Esophagus muscularis mucosa (tissue), 4 donors: ENCODE data around the gene XIRP2. TPM values are rescaled to one million over a fixed set of nuclear protein-coding genes. Genes with fewer than 3 reads are reported as not detected.

ENCODE experiments used
- DNase-seq: peaks from one replicate; pipeline ENCODE4 v3.0.0-alpha.2; 2017; ENCODE audit errors: extremely low spot score
- H3K27ac ChIP-seq, 4 donors: fragments of 200-600 bp; sonication (generic); replicated peaks in 1 of 4; 1 replicate in 3 of 4; 2 replicates in 1 of 4; pipeline ENCODE4 v1.5.1; 2016 to 2019; ENCODE audit warnings: mild to moderate bottlenecking in 1 of 4
- H3K27me3 ChIP-seq, 4 donors: fragments of 200-600 bp; sonication (generic); one replicate each; pipeline versions ENCODE4 v1.5.1 to v1.6.0; 2016 to 2019
- H3K36me3 ChIP-seq, 4 donors: fragments of 200-600 bp; sonication (generic); one replicate each; pipeline ENCODE4 v1.5.1; 2016 to 2019
- H3K4me1 ChIP-seq, 4 donors: fragments of 200-600 bp; sonication (generic); one replicate each; pipeline ENCODE4 v1.5.1; 2016 to 2019
- H3K4me3 ChIP-seq, 4 donors: fragments of 200-600 bp; sonication (generic); 1 replicate in 2 of 4; 2 replicates in 2 of 4; pipeline ENCODE4 v1.5.1; 2016 to 2019; ENCODE audit warnings: mild to moderate bottlenecking in 4 of 4, moderate library complexity in 1 of 4
- H3K9me3 ChIP-seq, 4 donors: fragments of 200-600 bp; sonication (generic); 1 replicate in 3 of 4; 2 replicates in 1 of 4; pipeline ENCODE4 v1.5.1; 2016 to 2019
- EP300 ChIP-seq: sonication (generic); formaldehyde crosslinking; IDR thresholded peaks from one replicate; pipeline ENCODE4 v1.6.1; 2017; ENCODE audit warnings: antibody characterized with exemption
- POLR2A ChIP-seq: fragments of 450-650 bp; IDR thresholded peaks from one replicate; pipeline ENCODE4 v1.6.1; 2017; ENCODE audit warnings: antibody characterized with exemption, moderate library complexity, mild to moderate bottlenecking, low read depth
- POLR2AphosphoS5 ChIP-seq, 2 donors: sonication (generic); formaldehyde crosslinking; IDR thresholded peaks; one replicate each; pipeline ENCODE4 v1.6.1; 2017; ENCODE audit warnings: antibody characterized with exemption in 2 of 2
- WGBS: methylation state at CpG from one replicate; pipeline ENCODE4 v1.1.5; 2018; 5-methylcytosine and 5-hydroxymethylcytosine counted together
- intact Hi-C: fragments of 100-400 bp; cut with DNase I; formaldehyde crosslinking; loops from one replicate; pipeline ENCODE4 v1.15.1; 2023
- total RNA-seq, 4 donors: library from RNA; depleted of rRNA; stranded (reverse); fragments of >200 nt; gene quantifications; one replicate each; pipeline versions ENCODE4 v1.1.0 to v1.2.1, GENCODE V29; 2016
- TF ChIP-seq, protein P1 (sequence below), 3 experiments: fragments of 200-600 bp in 2 of 3; fragments of 450-650 bp in 1 of 3; sonication (generic) in 2 of 3; IDR thresholded peaks; one replicate each; pipeline ENCODE4 v1.5.1; 2017 to 2019; ENCODE audit warnings: antibody characterized with exemption in 3 of 3, mild to moderate bottlenecking in 2 of 3, moderate library complexity in 1 of 3

Gene XIRP2
- total RNA-seq, 4 donors from 2014 or later, result 0.06 TPM; not detected in 3

DNA sequence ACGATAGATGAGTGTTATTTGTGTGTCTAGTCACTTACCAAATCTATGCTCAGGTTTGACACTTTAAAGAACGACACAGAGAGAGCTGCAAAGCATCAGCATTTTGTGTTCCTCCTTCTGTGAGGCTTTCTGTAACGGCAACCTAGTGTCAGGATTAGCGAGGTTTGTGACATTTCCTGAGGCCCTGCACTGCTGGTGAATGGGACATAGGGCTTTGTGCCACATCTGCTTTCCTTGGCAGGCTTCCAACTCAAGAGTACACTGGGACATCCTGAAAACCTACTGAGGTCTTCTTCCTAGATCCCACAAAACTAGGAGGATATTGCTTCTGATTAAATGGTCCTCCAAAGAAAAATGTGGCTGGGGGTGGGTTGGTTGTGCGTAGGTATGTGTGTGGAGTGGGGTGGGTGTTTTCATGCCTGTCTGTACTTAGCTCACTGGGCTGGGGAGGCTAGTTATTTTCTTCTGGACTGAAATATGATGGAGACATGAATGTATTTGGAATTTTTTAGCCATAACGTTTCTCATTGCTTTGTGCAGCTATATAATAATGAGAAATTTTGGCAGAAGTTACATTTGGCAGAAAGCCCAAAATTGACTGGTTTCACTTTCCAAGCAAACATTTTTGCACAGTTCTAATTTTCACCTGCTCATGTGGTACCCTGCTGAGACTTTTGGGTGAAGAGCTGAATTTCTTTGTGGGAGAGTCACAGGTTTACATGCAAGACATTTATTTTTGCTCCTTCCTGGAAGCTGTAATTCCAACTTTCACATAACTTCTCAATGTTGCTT lies 308.4 kb downstream of the XIRP2 start:
- H3K27ac ChIP-seq, result no peak overlapping the region
- H3K9me3 ChIP-seq, result no peaks in the 10 kb centered on the region
- TF ChIP-seq POLR2A, result no peak
- no peak for TF ChIP-seq EP300
- TF ChIP-seq POLR2AphosphoS5 (IDR thresholded peaks at IDR 0.05), result no peak
- TF ChIP-seq, protein P1, sequence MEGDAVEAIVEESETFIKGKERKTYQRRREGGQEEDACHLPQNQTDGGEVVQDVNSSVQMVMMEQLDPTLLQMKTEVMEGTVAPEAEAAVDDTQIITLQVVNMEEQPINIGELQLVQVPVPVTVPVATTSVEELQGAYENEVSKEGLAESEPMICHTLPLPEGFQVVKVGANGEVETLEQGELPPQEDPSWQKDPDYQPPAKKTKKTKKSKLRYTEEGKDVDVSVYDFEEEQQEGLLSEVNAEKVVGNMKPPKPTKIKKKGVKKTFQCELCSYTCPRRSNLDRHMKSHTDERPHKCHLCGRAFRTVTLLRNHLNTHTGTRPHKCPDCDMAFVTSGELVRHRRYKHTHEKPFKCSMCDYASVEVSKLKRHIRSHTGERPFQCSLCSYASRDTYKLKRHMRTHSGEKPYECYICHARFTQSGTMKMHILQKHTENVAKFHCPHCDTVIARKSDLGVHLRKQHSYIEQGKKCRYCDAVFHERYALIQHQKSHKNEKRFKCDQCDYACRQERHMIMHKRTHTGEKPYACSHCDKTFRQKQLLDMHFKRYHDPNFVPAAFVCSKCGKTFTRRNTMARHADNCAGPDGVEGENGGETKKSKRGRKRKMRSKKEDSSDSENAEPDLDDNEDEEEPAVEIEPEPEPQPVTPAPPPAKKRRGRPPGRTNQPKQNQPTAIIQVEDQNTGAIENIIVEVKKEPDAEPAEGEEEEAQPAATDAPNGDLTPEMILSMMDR (IDR thresholded peaks at IDR 0.05), result no peak
- H3K4me1 ChIP-seq, result peaks cover 11 to 23% (median 15%) of the 10 kb centered on the region in 4 donors
- no peaks in the 10 kb centered on the region for H3K27me3 ChIP-seq
- 19% methylated on average over 5 of the region's 6 CpGs for WGBS
- DNase-seq, result no peak
- no peaks in the 10 kb centered on the region for H3K36me3 ChIP-seq
- intact Hi-C loops, result no loop called here
- H3K4me3 ChIP-seq, result no peak overlapping the region

DNA sequence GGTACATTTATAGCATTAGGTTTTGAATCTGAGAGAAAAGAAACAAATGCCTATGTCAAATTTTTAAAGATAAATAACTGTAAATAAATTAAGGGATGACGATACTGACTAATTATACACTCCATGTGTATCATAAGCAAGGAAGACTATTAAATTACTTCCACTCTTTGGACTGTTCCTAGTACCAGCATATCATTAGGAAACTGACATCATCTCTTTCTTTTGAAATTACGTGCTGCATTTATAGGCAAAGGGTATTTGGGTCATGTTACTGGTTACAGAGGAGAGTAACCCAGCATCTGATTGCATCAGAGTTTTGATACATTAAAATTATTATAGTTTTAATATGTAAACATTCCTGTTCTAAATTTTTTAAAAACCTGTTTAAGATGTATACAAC lies 309.7 kb downstream of the XIRP2 start:
- Histone ChIP-seq H3K4me1 (peaks cover 11 to 15% (median 13%) of the 10 kb centered on the region in 4 donors), H3K36me3 (no peaks in the 10 kb centered on the region), H3K4me3 (no peak overlapping the region), H3K27me3 (no peaks in the 10 kb centered on the region), H3K9me3 (no peaks in the 10 kb centered on the region), H3K27ac (no peak overlapping the region)
- no peak for DNase-seq
- intact Hi-C loops, result no loop called here
- TF ChIP-seq POLR2A, result no peak
- TF ChIP-seq, protein P1 (IDR thresholded peaks at IDR 0.05), result no peak
- no peak for TF ChIP-seq POLR2AphosphoS5 (IDR thresholded peaks at IDR 0.05)
- TF ChIP-seq EP300, result no peak
- WGBS, result 64% methylated on average over 2 of the region's 2 CpGs

DNA sequence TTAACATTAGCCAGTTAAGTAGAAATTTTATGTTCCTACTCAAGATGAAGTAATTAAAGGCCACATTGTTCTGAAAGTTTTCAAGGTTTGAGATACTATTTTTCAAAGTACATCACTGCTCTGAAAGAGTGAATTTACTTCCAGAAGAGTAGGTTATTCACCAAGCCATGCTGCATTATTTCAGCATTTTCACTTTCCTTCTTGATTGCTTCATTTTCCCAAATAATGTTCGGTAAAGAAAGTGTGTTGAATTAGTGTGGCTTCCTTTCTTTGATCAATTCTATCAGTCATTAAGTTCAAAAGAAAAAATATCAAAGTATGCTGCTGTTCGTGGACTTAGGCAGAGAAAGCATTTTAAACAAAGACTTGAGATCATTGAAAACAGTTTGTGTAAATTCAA lies 310.3 kb downstream of the XIRP2 start:
- intact Hi-C loops, result no loop called here
- H3K27ac ChIP-seq, result no peak overlapping the region
- 70% methylated on average over 2 of the region's 2 CpGs for WGBS

DNA sequence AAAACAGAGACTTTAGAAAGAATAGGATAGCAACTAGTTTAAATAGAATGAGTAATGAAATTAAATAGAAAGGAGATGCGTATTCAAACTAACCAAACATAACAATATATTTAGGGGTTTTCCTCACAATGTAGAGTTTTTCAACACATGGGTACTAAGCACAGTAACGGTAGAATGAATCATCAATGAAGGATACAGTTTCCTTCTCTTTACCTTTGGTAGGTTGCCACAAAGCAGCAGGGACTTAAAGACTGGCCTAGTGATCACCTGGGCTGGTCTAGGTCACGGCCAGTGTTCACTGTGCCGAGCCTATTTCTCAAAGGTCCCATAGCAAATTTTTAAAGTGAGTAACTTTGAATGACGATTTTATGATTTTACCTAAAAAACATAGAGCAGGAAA lies 311.7 kb downstream of the XIRP2 start:
- Histone ChIP-seq H3K4me3 (no peak overlapping the region), H3K9me3 (no peaks in the 10 kb centered on the region), H3K4me1 (peaks cover 11 to 15% (median 13%) of the 10 kb centered on the region in 4 donors), H3K27ac (no peak overlapping the region), H3K27me3 (no peaks in the 10 kb centered on the region), H3K36me3 (no peaks in the 10 kb centered on the region)
- WGBS, result 92% methylated on average over 5 of the region's 5 CpGs
- intact Hi-C loops, result no loop called here
- no peak for DNase-seq
- TF ChIP-seq, protein P1 (IDR thresholded peaks at IDR 0.05), result no peak
- TF ChIP-seq POLR2AphosphoS5 (IDR thresholded peaks at IDR 0.05) (no peak), POLR2A (no peak), EP300 (no peak)

More for the DNA sequence above, 310.3 kb downstream of the XIRP2 start:
- DNase-seq, result no peak
- no peaks in the 10 kb centered on the region for H3K36me3 ChIP-seq
- H3K9me3 ChIP-seq, result no peaks in the 10 kb centered on the region
- TF ChIP-seq POLR2A, result no peak
- TF ChIP-seq, protein P1 (IDR thresholded peaks at IDR 0.05), result no peak
- TF ChIP-seq POLR2AphosphoS5 (IDR thresholded peaks at IDR 0.05), result no peak
- TF ChIP-seq EP300, result no peak
- no peak overlapping the region for H3K4me3 ChIP-seq
- peaks cover 11 to 15% (median 13%) of the 10 kb centered on the region in 4 donors for H3K4me1 ChIP-seq
- H3K27me3 ChIP-seq, result no peaks in the 10 kb centered on the region
